Epithelial cell of esophagus (primary cell): ENCODE results near the gene GFOD1.
A peak's percentile ranks its signal among the peaks of the same experiment; 100 is the strongest.

Experiments
- DNase-seq: peaks from one replicate; pipeline ENCODE4 v3.0.0; 2010; ENCODE audit warnings: low read depth
- H3K4me3 ChIP-seq: 2 replicates; pipeline ENCODE4 v1.5.1; 2011; ENCODE audit warnings: mild to moderate bottlenecking, low read length, control low read depth
- CTCF ChIP-seq: IDR thresholded peaks from 2 replicates; pipeline ENCODE4 v1.5.1; 2011; ENCODE audit warnings: low read depth, mild to moderate bottlenecking, low read length, control low read depth, inconsistent platforms; ENCODE audit not compliant: insufficient read depth; ENCODE audit errors: missing control alignments

Gene GFOD1

GRCh38 chr6:13485923-13486562 lies 1.4 kb downstream of the GFOD1 start:
- H3K4me3 ChIP-seq, result peak overlapping the region; percentile 77
- DNase-seq, result peak; percentile 66
- TF ChIP-seq CTCF, result no peak

- H3K4me3 ChIP-seq, result peak overlapping the region; percentile 77
- no peak for DNase-seq
- no peak for TF ChIP-seq CTCF
Observed at GRCh38 chr6:13485303-13485702, 2.1 kb downstream of the GFOD1 start.

- no peak for DNase-seq
- no peak for TF ChIP-seq CTCF
- H3K4me3 ChIP-seq, result no peak overlapping the region
Observed at GRCh38 chr6:13484827-13485226, 2.6 kb downstream of the GFOD1 start.

- H3K4me3 ChIP-seq, result no peak overlapping the region
- TF ChIP-seq CTCF, result no peak
- no peak for DNase-seq
Observed at GRCh38 chr6:13484138-13484708, 3.2 kb downstream of the GFOD1 start.

GRCh38 chr6:13480631-13481501 lies 6.5 kb downstream of the GFOD1 start:
- H3K4me3 ChIP-seq, result no peak overlapping the region
- DNase-seq, result peak; percentile 80
- no peak for TF ChIP-seq CTCF

GRCh38 chr6:13479971-13480434 lies 7.4 kb downstream of the GFOD1 start:
- TF ChIP-seq CTCF, result no peak
- H3K4me3 ChIP-seq, result no peak overlapping the region
- DNase-seq, result peak; percentile 95
